ENCODE data around the gene DPF3.
A peak's percentile ranks its signal among the peaks of the same experiment; 100 is the strongest.

Gene DPF3

GRCh38 chr14:72704502-72704901 lies 189.4 kb downstream of the DPF3 start:
- DNase-seq: no peak

- peak; percentile 10 for DNase-seq
These were observed 192.3 kb downstream of the DPF3 start for GRCh38 chr14:72701605-72702004.

GRCh38 chr14:72701237-72701565 lies 192.7 kb downstream of the DPF3 start:
- DNase-seq: no peak

GRCh38 chr14:72700338-72701236 lies 193.3 kb downstream of the DPF3 start:
- DNase-seq: no peak

- no peak for DNase-seq
These were observed 194.0 kb downstream of the DPF3 start for GRCh38 chr14:72699852-72700257.

GRCh38 chr14:72699443-72699842 lies 194.5 kb downstream of the DPF3 start:
- DNase-seq: no peak

- no peak for DNase-seq
These were observed 201.2 kb downstream of the DPF3 start for GRCh38 chr14:72692696-72693095.

GRCh38 chr14:72690324-72690723 lies 203.6 kb downstream of the DPF3 start:
- DNase-seq: no peak

GRCh38 chr14:72688990-72689671 lies 204.8 kb downstream of the DPF3 start:
- DNase-seq: no peak

- no peak for DNase-seq
These were observed 207.1 kb downstream of the DPF3 start for GRCh38 chr14:72686832-72687231.

GRCh38 chr14:72686101-72686500 lies 207.8 kb downstream of the DPF3 start:
- no peak for DNase-seq

GRCh38 chr14:72685456-72685855 lies 208.4 kb downstream of the DPF3 start:
- no peak for DNase-seq

- DNase-seq: no peak
These were observed 210.1 kb downstream of the DPF3 start for GRCh38 chr14:72683787-72684186.

GRCh38 chr14:72682188-72682587 lies 211.7 kb downstream of the DPF3 start:
- DNase-seq: no peak

- DNase-seq: no peak
These were observed 212.9 kb downstream of the DPF3 start for GRCh38 chr14:72680853-72681640.

GRCh38 chr14:72679536-72680151 lies 214.3 kb downstream of the DPF3 start:
- DNase-seq: peak; percentile 70

GRCh38 chr14:72679141-72679535 lies 214.8 kb downstream of the DPF3 start:
- DNase-seq: no peak

GRCh38 chr14:72678356-72678755 lies 215.5 kb downstream of the DPF3 start:
- DNase-seq: no peak

GRCh38 chr14:72677664-72678063 lies 216.2 kb downstream of the DPF3 start:
- no peak for DNase-seq

- no peak for DNase-seq
These were observed 218.8 kb downstream of the DPF3 start for GRCh38 chr14:72675126-72675525.

- no peak for DNase-seq
These were observed 220.7 kb downstream of the DPF3 start for GRCh38 chr14:72673179-72673578.

GRCh38 chr14:72666610-72667009 lies 227.3 kb downstream of the DPF3 start:
- DNase-seq: no peak

- no peak for DNase-seq
These were observed 228.6 kb downstream of the DPF3 start for GRCh38 chr14:72665259-72665658.
